ENCODE data around the gene PIGM. TPM values are rescaled to one million over a fixed set of nuclear protein-coding genes. Genes with fewer than 3 reads are reported as not detected.

The PIGM gene
- total RNA-seq (2014; rRNA removed; shearing (Covaris generic)): 5.9 TPM in 2 replicates

- Histone ChIP-seq H3K36me3 (peaks cover 8% of the 10 kb centered on the region; the same call in 1 of the 2 replicates), H3K4me3 (peak within 1 kb of the TSS; percentile 66), H3K4me1 (replicated peaks) (peaks cover 14% of the 10 kb centered on the region; the same call in 1 of the 2 replicates), H3K27me3 (replicated peaks) (peaks cover 15% of the 10 kb centered on the region), H3K9me3 (replicated peaks) (no peaks in the 10 kb centered on the region), H3K27ac (no peak within 1 kb of the TSS)
- DNase-seq (ENCODE audit: low read depth in 1 of 2, low spot score in 2 of 2): peak; percentile 85 to 90
Measured at GRCh38 chr1:160031365-160032164, at the start of gene PIGM. PIGM (minus strand) TSS chr1:160031990; CDS start chr1:160031739, 251 bp downstream.

- Histone ChIP-seq H3K9me3 (replicated peaks) (no peaks in the 10 kb centered on the region; the same call in 1 of the 2 replicates), H3K4me1 (replicated peaks) (peaks cover 15% of the 10 kb centered on the region), H3K27ac (no peak within 1 kb of the TSS), H3K4me3 (no peak within 1 kb of the TSS), H3K36me3 (no peaks in the 10 kb centered on the region), H3K27me3 (replicated peaks) (peaks cover 77% of the 10 kb centered on the region)
- DNase-seq (ENCODE audit: low read depth in 1 of 2, low spot score in 2 of 2): peak in 1 of 2 experiments; percentile 28
Measured at GRCh38 chr1:160081261-160081936, 49.6 kb upstream of the PIGM start, which contains the start of gene KCNJ9. KCNJ9 (plus strand) TSS chr1:160081538; CDS start chr1:160084031, 2,493 bp downstream.

GRCh38 chr1:160080381-160081100 is 48.8 kb upstream of the PIGM start:
- Histone ChIP-seq H3K27me3 (replicated peaks) (peaks cover 82% of the 10 kb centered on the region), H3K36me3 (no peaks in the 10 kb centered on the region)

GRCh38 chr1:160079448-160079847 is 47.7 kb upstream of the PIGM start:
- no peak overlapping the region for H3K4me3 ChIP-seq
- no peak for DNase-seq (ENCODE audit: low read depth in 1 of 2, low spot score in 2 of 2)
- H3K4me1 ChIP-seq (replicated peaks): peaks cover 15% of the 10 kb centered on the region
- H3K27me3 ChIP-seq (replicated peaks): peaks cover 83% of the 10 kb centered on the region
- H3K36me3 ChIP-seq: no peaks in the 10 kb centered on the region
- no peaks in the 10 kb centered on the region for H3K9me3 ChIP-seq (replicated peaks)
- no peak overlapping the region for H3K27ac ChIP-seq

More at GRCh38 chr1:160080381-160081100, 48.8 kb upstream of the PIGM start:
- H3K27ac ChIP-seq: no peak overlapping the region
- H3K9me3 ChIP-seq (replicated peaks): no peaks in the 10 kb centered on the region; the same call in 1 of the 2 replicates
- DNase-seq (ENCODE audit: low read depth in 1 of 2, low spot score in 2 of 2): peak in 1 of 2 experiments; percentile 60
- H3K4me3 ChIP-seq: no peak overlapping the region
- H3K4me1 ChIP-seq (replicated peaks): peaks cover 15% of the 10 kb centered on the region

- Histone ChIP-seq H3K4me1 (replicated peaks) (peaks cover 9% of the 10 kb centered on the region), H3K9me3 (replicated peaks) (no peaks in the 10 kb centered on the region), H3K4me3 (no peak overlapping the region), H3K27me3 (replicated peaks) (peaks cover 78% of the 10 kb centered on the region), H3K27ac (no peak overlapping the region), H3K36me3 (no peaks in the 10 kb centered on the region)
- DNase-seq (ENCODE audit: low read depth in 1 of 2, low spot score in 2 of 2): peak in 1 of 2 experiments; percentile 30
Measured at GRCh38 chr1:160078512-160079195, 46.9 kb upstream of the PIGM start.

- DNase-seq (ENCODE audit: low read depth in 1 of 2, low spot score in 2 of 2): no peak
- Histone ChIP-seq H3K27me3 (replicated peaks) (peaks cover 73% of the 10 kb centered on the region), H3K4me1 (replicated peaks) (peaks cover 9% of the 10 kb centered on the region), H3K4me3 (no peak overlapping the region), H3K27ac (no peak overlapping the region), H3K36me3 (no peaks in the 10 kb centered on the region), H3K9me3 (replicated peaks) (no peaks in the 10 kb centered on the region)
Measured at GRCh38 chr1:160077486-160077885, 45.7 kb upstream of the PIGM start.

GRCh38 chr1:160076295-160076694 is 44.5 kb upstream of the PIGM start:
- Histone ChIP-seq H3K27me3 (replicated peaks) (peaks cover 73% of the 10 kb centered on the region), H3K9me3 (replicated peaks) (no peaks in the 10 kb centered on the region), H3K4me3 (no peak overlapping the region), H3K36me3 (no peaks in the 10 kb centered on the region), H3K27ac (no peak overlapping the region), H3K4me1 (replicated peaks) (peaks cover 9% of the 10 kb centered on the region)
- DNase-seq (ENCODE audit: low read depth in 1 of 2, low spot score in 2 of 2): no peak

GRCh38 chr1:160075836-160076235 is 44.0 kb upstream of the PIGM start:
- no peak overlapping the region for H3K27ac ChIP-seq
- no peak for DNase-seq (ENCODE audit: low read depth in 1 of 2, low spot score in 2 of 2)
- no peaks in the 10 kb centered on the region for H3K9me3 ChIP-seq (replicated peaks)
- no peak overlapping the region for H3K4me3 ChIP-seq
- H3K27me3 ChIP-seq (replicated peaks): peaks cover 75% of the 10 kb centered on the region
- no peaks in the 10 kb centered on the region for H3K36me3 ChIP-seq
- H3K4me1 ChIP-seq (replicated peaks): peaks cover 6% of the 10 kb centered on the region

GRCh38 chr1:160074865-160075264 is 43.1 kb upstream of the PIGM start:
- Histone ChIP-seq H3K4me3 (no peak overlapping the region), H3K27me3 (replicated peaks) (peaks cover 72% of the 10 kb centered on the region), H3K9me3 (replicated peaks) (no peaks in the 10 kb centered on the region), H3K36me3 (no peaks in the 10 kb centered on the region), H3K27ac (no peak overlapping the region), H3K4me1 (replicated peaks) (peaks cover 6% of the 10 kb centered on the region)
- no peak for DNase-seq (ENCODE audit: low read depth in 1 of 2, low spot score in 2 of 2)

GRCh38 chr1:160071289-160071688 is 39.5 kb upstream of the PIGM start:
- H3K4me1 ChIP-seq (replicated peaks): peaks cover 8% of the 10 kb centered on the region
- no peak overlapping the region for H3K4me3 ChIP-seq
- H3K27me3 ChIP-seq (replicated peaks): peaks cover 73% of the 10 kb centered on the region
- DNase-seq (ENCODE audit: low read depth in 1 of 2, low spot score in 2 of 2): no peak
- H3K27ac ChIP-seq: no peak overlapping the region
- no peaks in the 10 kb centered on the region for H3K9me3 ChIP-seq (replicated peaks)
- H3K36me3 ChIP-seq: no peaks in the 10 kb centered on the region

- Histone ChIP-seq H3K36me3 (no peaks in the 10 kb centered on the region), H3K4me3 (peak overlapping the region; percentile 33), H3K4me1 (replicated peaks) (peaks cover 8% of the 10 kb centered on the region), H3K9me3 (replicated peaks) (no peaks in the 10 kb centered on the region), H3K27ac (no peak overlapping the region), H3K27me3 (replicated peaks) (peaks cover 72% of the 10 kb centered on the region)
- peak; percentile 34 to 71 for DNase-seq (ENCODE audit: low read depth in 1 of 2, low spot score in 2 of 2)
Measured at GRCh38 chr1:160070243-160071163, 38.7 kb upstream of the PIGM start.

- no peak within 1 kb of the TSS for H3K27ac ChIP-seq
- no peak for DNase-seq (ENCODE audit: low read depth in 1 of 2, low spot score in 2 of 2)
- peak within 1 kb of the TSS; percentile 33 for H3K4me3 ChIP-seq
- H3K9me3 ChIP-seq (replicated peaks): no peaks in the 10 kb centered on the region
- peaks cover 65% of the 10 kb centered on the region for H3K27me3 ChIP-seq (replicated peaks)
- H3K36me3 ChIP-seq: no peaks in the 10 kb centered on the region
- H3K4me1 ChIP-seq (replicated peaks): peaks cover 8% of the 10 kb centered on the region
Measured at GRCh38 chr1:160069460-160070231, 37.9 kb upstream of the PIGM start, which contains the start of gene KCNJ10. KCNJ10 (minus strand) TSS chr1:160070160; CDS start chr1:160042532, 27,628 bp downstream.
